HG03558 (cell line): ENCODE results near the gene PCBP3.
"Not testable (repeated sequence)": the region's sequence is repeated elsewhere in the genome, so short reads cannot be mapped to it uniquely, and the experiment has no call there.

Source experiments
- ATAC-seq: cut with Tn5 transposase; IDR thresholded peaks from one replicate; pipeline ENCODE4 v1.9.1; 2021; ENCODE audit warnings: moderate number of reproducible peaks; ENCODE audit not compliant: unreplicated experiment; ENCODE audit errors: extremely low read depth

Gene PCBP3

GRCh38 chr21:45894906-45895777 is 251.6 kb downstream of the PCBP3 start:
- ATAC-seq = no peak

GRCh38 chr21:45895778-45896370 is 252.3 kb downstream of the PCBP3 start:
- no peak for ATAC-seq

GRCh38 chr21:45896431-45896830 is 252.9 kb downstream of the PCBP3 start:
- not testable (repeated sequence) for ATAC-seq

GRCh38 chr21:45897191-45898027 is 253.9 kb downstream of the PCBP3 start:
- ATAC-seq = no peak

- no peak for ATAC-seq
Measured at GRCh38 chr21:45898028-45898350, 254.5 kb downstream of the PCBP3 start.

GRCh38 chr21:45898781-45899180 is 255.3 kb downstream of the PCBP3 start:
- ATAC-seq = no peak

GRCh38 chr21:45899317-45900033 is 255.9 kb downstream of the PCBP3 start:
- no peak for ATAC-seq

GRCh38 chr21:45900034-45900868 is 256.7 kb downstream of the PCBP3 start:
- ATAC-seq = no peak

- ATAC-seq = no peak
Measured at GRCh38 chr21:45901061-45901690, 257.7 kb downstream of the PCBP3 start.

GRCh38 chr21:45902292-45902995 is 258.9 kb downstream of the PCBP3 start:
- ATAC-seq = no peak

- ATAC-seq = no peak
Measured at GRCh38 chr21:45905196-45905595, 261.7 kb downstream of the PCBP3 start.

GRCh38 chr21:45906196-45906805 is 262.8 kb downstream of the PCBP3 start:
- no peak for ATAC-seq

GRCh38 chr21:45906859-45907258 is 263.3 kb downstream of the PCBP3 start:
- no peak for ATAC-seq

- no peak for ATAC-seq
Measured at GRCh38 chr21:45908536-45909237, 265.2 kb downstream of the PCBP3 start.

GRCh38 chr21:45909238-45909988 is 265.9 kb downstream of the PCBP3 start:
- ATAC-seq = no peak

- no peak for ATAC-seq
Measured at GRCh38 chr21:45910155-45910547, 266.6 kb downstream of the PCBP3 start.
